Superior temporal gyrus (tissue), 1 donor: ENCODE results near the gene ADM.

Experiments used
- DNase-seq: peaks from one replicate; pipeline ENCODE4 v3.0.0-alpha.2; 2016; ENCODE audit errors: extremely low spot score

ADM gene

DNA sequence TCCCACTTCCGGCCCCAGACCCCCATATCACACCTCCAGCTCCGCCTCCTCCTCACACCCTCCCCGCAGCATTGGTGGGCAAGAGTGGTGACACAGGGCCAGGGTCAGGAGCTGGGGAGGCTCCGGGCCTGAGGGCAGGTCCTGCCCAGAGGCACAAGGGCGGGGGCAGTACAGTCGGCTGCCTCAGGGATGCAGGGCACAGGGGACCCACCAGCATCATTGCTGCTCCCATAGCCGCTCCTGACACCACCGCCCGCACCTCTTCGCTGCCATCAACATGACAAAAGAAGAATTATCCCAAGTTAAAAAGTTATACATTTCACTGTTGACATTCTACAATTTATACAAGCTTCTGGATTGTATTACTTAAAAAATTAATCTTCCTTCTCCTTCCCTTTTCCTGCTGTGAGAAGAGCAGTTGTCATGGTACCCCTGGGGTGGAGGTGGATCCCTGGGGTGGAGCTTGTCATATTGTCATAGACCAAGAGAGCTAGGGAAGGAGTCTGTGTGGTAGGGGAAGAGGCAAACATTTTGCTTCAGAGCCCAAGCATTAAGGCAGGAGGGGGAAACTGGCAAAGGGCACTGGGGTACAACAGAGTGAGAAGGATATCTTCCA, 15.0 kb upstream of the ADM start:
- DNase-seq, result no peak

DNA sequence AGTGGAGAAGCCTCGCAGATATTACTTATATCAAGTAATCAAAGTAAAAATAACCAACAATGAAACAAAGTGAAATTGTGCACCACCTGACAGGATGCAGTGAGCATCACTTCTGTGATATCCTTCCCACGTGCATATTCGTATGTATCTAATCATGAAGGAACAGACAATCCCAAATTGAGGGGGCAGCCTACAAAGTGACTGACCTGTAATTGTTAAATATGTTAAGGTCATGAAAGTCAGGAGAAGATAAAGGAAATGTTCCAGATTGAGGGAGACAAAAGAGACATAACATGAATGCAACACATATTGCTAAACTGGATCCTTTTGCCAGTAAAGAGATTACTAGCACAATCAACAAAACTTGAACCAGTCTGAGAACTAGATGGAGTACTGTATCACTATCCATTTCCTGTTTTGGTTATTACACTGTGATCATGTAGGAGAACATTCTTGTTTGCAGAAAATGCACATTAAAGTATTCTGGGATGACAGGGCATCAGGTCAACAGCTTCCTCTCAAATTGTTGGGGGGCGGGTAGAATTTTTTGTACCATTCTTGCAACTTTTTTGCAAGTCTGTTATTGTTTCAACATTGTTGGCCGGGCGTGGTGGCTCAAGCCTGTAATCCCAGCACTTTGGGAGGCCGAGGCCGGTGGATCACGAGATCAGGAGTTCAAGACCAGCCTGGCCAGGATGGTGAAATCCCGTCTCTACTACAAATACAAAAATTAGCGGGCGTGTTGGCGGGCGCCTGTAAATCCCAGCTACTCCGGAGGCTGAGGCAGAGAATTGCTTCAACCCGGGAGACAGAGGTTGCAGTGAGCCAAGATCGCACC, 12.9 kb upstream of the ADM start:
- DNase-seq, result no peak

DNA sequence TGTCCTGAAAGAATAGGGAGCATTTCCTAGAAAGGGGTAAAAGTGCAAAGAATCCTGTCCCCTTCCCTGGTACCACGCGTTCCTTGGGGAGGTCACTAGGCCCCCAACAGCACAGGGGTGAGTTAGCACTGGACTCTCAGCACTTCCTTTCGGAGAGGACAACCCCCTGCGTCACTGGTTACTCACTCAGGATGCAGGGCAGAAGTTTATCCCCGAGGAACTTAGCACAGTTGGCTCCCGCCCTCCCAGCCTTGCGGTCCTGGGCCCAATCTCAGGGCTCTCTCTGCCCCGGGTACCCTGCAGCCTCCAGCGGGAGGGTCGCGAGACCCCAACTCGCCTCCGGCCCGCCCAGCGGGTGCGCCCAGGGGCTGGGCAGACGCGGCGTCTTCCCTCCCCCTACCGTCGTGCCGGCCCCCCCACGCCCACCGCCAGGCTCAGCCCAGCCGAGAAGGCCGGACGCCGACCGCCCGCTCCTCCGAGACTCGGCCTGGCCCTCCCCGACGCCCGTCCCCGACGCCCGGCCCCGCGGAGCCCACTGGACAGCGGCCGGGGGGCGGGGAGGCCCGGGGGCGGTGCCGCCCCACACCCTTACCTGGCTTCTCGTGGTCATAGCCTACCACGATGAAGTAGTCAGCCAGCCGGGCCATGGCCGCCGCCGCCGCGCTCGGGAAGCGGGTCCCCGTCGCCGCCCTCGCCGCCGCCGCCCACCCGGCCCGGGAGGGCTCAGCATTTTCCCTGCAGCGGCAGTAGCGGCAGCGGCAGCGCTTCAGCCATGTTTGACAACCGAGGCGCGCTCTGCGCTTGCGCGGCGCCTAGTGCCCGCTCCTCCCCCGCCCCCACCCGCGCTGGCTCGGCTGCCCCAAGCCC, 11.2 kb upstream of the ADM start, which contains the start of gene SBF2:
TSS of gene SBF2 (minus strand) at position 797 of the 867 bp plus-strand sequence. CDS start at position 647, 150 bp downstream.
- DNase-seq, result peak; percentile 82

DNA sequence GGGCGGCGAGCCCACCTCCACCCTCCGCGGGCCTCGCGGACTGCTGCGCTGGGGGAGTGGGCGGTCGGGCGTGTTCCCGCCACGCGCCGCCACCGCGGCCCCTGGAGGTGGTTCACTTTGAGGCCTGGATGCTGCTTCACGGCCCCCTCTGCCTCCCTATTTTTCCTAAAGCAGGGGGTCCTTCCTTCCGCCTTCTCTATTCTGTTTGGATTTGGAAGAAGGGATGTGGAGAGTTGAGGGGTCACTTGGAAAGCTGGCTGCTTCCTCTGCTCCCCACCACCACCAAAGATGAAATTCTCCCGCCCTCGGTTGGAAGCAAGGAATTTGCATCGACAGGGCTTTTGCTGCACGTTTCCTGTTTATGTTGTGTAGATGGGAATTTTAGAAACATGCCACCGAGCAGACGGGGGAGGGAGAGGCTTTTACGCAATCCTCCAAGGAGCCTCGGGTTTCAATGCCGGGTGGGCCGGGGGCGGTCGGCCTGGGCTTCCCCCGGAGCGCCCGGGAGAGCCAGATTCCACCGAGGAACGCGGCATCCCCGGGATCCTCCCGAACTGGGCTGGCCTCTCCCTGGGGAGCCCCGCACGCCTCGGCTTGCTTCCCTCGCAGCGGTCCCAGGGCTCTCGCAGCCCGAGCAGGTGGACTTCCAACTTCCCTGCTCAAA, 10.5 kb upstream of the ADM start:
- no peak for DNase-seq

DNA sequence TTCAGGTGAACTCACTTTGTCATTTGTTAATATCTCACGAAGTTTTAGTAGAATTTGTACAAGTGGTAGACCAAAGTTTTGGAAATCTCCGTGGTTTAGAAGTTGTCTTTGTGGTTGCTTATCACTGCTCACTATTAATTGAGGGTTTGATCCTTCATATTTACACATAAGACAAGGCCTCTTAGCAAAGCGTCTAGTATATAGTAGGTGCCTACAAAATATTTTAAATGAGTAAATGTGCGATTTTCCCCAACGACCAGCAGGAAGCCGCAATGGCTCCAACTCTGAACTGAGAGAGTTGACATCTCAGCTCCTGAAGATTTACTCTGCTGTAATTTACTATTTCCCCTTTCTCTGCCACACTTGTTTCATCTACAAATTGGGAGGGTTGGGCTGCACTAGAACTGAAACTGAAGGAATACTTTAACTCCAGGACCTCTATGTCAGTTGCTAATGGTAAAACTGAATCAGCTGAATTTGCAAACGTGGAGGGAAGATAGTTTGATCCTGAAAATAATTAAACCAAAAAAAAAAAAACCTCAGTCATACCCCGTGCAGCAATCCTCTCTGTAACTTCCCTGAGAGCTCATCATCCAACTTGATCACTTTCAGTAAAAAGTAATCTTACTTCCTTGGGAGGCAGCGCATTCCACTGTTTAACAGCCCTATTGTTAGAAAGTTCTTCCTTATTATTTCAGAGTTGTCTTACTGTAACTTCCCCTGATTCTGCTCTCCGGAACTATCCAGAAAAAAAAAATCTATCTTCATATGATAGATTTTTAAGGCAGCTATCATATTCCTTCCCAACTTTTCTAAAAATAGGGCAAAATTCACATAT, 9.6 kb upstream of the ADM start:
- DNase-seq, result no peak

DNA sequence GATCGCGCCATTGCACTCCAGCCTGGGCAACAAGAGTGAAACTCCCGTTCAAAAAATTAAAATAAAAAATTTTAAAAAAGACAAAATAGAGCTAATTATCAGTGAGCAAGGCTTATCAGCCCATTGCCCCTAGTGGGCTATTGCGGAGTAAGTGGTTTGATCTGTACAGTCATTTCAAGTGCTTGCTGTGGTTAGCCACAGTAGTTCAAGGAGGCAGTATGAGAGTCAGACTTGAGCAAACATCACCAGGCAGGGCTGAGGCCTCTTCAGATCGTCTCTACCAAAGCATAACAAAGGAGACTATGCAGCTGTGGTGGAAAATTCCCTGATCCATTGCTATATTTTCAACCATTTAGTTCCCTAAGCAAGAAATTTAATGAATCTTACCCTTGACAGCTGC, 6.5 kb upstream of the ADM start:
- DNase-seq, result no peak

DNA sequence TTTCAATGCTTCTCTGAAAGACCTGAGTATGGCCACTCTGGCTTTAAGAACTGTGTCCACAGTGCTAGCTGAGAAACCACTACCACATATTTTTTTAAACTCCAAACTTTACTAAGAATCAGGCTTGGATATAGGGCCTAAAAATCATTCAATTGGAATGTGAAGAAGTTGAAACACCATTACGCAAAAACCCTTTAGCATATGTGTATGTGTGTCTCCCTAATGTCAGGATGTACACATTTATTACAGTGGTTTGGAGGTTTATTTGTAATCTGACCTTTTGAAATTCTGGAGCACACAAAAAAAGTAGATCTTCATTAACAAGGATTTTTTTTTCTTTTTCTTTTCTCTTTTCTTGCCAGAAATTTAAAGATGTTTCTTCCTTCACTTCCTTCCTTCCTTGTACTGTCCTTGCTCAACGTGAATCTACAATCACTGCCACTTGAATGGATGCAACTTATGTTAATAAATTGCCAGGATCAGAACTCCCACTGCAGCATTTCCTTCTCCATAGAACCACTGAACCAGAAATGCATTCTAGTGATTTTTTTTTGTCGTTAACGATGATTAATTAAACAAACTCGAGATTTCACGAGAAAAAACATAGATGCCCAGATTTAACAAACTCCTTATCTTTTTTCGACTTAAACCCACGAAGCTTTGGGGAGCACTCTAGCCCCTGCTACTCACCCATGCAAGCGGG, 3.1 kb upstream of the ADM start:
- no peak for DNase-seq

DNA sequence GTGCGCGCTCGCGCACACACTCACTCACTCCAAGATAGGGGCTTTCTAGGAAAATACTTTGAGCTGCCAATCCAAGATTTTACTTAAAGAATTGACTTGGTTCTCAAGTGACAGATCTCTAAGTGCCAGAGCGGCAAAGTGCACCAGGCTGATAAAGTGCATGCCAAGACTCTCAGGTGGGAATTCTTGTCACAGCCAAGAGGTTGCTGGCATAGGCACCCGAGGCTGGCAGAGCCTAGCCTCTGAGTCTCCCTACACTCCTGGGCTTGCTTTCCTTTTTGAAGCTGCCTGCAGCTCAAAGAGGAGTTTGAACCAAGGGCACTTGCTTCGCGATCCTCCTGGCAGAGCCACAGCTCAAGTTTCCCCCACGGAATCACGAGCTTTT, 2.5 kb upstream of the ADM start:
- no peak for DNase-seq

DNA sequence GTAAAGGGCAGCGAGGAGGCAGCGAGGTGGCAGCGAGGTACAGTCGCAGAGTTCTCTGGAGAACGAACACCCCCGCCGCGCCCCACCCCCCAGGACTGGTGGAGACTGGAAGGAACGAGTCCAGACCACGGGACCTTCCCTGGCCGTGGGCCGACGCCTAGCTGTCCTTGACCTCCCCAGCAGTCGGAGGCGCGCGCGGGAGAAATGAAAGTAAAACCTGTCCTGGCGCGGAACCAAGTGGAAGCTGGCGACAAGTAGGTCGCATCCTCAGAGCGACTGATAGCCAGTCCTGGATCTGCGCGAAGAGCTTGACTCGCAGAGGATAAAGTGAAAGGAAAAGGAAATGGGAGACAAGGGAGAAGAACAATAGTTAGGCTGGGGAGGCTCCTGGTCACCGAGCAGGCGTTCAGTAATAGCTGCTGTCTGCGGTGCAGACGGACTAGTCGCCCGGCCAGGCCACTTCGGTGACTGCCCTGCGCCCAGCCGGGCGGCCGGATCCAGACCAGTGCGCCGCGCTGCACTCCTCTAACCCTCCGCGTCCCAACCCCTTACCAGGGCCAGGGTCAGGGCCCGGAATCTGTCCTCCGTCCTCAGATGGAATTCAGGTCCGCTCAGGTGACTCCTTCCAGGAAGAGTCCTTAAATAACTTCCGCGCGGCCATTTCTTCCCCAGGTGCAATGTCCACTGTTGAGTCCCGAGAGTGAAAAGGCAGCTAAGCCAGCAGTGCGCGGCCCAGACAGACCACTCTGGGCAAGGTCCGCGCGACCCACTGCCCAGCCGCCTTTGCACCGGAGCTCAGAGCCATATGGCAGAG, 1.9 kb upstream of the ADM start:
- no peak for DNase-seq

DNA sequence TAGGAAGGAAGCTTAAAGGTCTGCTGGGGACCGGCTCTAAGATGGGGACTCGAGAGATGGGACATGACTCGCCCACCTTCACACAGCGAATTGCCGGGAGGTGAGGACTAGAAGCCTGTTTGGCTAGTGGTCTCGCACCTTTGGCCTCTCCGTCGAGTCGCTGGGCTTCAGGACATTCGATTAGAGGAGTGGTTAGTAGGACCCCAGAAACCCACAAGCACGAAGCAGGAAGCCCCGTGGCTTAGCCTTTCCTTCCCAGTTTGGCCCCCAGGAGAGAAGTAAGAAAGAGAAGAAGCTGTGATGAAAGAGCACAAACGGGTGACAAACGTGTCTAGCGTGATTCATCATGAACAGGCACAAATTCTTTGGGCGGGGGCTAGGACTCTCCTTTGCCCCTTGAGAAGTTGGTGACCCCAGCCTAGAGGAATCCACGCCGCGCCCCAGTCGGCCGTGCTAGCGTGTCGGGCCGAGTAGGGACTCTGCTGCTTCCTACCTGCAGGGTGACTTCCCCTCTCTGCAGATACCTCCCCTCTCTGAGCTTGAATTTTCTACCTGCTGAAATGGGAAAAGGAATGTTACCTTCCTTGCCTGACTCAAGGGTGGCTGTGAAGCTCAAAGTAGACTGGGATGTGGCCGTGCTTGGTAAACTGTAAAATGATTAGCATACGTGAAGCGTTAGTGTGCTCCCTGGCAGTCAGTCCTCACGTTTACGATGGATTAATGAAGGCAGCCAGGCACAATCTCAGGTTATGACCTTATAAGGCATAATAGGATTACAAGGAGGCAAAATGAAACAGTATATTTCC, 1.1 kb upstream of the ADM start:
- no peak for DNase-seq

DNA sequence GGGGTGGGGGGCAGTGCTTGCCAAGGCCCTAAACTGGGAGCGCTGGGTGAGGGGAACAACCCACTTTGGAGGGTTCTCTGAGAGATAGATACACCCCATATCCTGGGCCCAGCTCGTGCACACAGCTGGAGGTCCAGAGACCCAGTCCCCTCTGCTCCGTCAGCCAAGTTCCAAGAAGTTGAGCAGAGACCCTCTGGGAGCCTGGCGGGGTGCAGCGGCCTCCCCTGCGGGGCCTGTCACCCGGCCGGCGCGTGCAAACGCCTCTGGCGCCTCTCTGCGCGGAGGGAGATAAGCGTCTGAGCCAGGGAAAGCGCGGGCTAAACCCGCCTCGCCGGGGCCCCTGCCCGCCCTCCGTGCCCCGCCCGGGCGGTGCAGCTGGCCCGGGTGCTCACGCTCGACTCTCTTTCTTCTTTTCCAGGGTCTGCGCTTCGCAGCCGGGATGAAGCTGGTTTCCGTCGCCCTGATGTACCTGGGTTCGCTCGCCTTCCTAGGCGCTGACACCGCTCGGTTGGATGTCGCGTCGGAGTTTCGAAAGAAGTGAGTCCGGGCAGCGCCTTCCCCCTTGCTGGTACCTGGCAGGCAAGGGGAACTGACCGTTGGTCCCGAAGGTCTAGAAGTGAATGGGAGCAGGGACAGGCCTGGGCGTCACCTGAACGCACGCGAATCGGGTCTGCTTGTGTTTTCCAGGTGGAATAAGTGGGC, 540 bp downstream of the ADM start:
- DNase-seq, result no peak

DNA sequence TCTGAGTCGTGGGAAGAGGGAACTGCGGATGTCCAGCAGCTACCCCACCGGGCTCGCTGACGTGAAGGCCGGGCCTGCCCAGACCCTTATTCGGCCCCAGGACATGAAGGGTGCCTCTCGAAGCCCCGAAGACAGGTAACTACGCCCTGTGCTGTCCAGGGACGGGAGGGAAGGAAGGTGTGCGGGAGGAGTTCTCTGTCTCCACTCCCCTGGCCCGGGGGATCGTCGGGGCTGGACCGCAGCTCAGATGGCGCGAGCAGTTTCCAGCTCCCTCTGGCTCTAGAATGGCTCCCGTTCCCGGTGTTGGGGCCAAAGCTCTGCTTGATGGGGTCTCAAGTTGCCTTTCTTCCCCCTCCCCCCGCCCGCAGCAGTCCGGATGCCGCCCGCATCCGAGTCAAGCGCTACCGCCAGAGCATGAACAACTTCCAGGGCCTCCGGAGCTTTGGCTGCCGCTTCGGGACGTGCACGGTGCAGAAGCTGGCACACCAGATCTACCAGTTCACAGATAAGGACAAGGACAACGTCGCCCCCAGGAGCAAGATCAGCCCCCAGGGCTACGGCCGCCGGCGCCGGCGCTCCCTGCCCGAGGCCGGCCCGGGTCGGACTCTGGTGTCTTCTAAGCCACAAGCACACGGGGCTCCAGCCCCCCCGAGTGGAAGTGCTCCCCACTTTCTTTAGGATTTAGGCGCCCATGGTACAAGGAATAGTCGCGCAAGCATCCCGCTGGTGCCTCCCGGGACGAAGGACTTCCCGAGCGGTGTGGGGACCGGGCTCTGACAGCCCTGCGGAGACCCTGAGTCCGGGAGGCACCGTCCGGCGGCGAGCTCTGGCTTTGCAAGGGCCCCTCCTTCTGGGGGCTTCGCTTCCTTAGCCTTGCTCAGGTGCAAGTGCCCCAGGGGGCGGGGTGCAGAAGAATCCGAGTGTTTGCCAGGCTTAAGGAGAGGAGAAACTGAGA, 1.4 kb downstream of the ADM start:
- no peak for DNase-seq

DNA sequence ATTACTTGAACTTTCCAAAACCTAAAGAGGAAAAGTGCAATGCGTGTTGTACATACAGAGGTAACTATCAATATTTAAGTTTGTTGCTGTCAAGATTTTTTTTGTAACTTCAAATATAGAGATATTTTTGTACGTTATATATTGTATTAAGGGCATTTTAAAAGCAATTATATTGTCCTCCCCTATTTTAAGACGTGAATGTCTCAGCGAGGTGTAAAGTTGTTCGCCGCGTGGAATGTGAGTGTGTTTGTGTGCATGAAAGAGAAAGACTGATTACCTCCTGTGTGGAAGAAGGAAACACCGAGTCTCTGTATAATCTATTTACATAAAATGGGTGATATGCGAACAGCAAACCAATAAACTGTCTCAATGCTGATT, 2.1 kb downstream of the ADM start:
- DNase-seq, result no peak

DNA sequence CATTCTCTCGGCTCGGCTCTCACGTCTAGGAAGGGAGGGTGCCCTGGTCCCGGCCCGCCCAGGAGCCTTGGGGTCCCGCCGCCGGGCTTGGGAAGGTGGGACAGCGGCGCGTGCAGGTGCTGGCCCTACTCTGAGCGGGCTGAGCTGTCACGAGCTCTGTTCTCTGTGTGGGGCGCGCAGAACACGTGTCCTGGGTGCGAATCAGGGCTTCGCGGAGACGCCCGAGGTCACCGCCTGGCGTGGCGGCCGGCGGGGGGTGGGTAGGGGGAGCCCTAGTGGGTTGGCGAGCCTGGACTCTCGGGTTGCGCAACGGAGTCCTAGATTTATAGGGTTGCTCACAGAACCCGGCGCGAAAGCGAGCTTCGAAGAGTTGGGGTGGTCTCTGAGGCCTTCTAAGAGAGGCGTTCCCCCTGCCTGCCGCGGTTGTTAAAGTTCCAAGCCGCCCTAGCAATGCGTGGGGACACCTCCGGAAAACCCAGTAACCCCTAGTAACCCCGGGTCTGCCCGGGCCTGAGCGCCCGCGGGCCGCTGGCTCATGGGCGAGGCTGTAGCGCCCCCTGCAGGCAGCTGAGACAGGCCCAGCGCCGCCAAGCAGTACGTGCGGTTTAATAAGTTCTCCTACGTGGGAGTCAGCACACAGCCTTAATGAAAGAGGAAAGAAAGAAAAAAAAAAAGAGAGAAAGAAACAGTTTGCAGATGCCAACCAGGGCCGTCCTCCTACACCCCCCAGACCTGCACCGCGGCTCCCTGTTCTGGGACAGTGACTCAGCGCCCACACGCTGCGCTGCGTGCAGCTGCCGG, 2.7 kb downstream of the ADM start:
- peak; percentile 85 for DNase-seq

DNA sequence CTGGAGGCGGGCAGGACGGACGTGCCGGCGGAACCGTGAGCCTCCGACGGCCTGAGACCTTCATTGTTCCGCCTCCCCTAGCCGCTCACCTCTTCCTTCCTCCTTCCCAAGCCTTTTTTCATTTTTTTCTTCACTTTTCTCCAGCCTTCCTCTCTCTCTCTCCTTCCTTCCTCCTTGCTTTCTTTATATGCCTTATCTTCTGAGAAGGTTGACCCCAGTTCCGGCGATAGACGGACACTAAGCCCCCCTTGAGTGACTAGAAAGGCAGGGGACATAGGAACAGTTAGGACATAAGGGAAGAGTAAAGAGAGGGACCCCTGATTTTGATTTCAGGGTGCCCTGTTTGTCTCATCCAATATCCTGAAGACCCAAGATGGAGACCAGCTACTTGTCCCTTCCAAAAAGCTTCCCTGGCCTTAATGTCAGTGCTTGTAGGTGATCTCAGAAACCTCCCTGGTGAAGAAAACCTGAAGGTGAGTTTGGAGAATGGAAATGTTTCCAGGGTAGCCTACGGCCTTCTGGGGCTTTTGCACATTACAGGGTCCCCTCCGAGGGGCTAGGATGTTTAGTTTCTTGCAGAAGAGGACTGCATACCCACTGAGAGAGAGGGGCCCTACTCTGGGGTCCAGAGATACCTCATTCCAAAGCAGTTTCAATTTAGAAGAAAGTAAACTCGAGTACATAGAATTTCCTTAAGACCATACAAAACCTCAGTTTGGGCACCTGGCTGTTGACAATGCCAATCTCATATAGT, 3.5 kb downstream of the ADM start:
- DNase-seq, result no peak
